ENCODE data around the gene VAT1.

GRCh38 chr17:42979511-42980273 is 42.5 kb downstream of the VAT1 start, which contains the start of gene PTGES3L:
- TF ChIP-seq POLR2A (IDR thresholded peaks at IDR 0.05) (no peak), CTCF (IDR thresholded peaks at IDR 0.05 in 8 of 11, conservative IDR thresholded peaks at IDR 0.05 in 3 of 11) (no peak)
